MM.1S (cell line): ENCODE results near the gene PTPRN2.

Experiments
- DNase-seq: peaks from one replicate; pipeline ENCODE4 v3.0.0-alpha.2; 2015
- H2AFZ ChIP-seq: fragments of 300-600 bp; sonication (generic); 2 replicates; pipeline ENCODE4 v1.6.0; 2016; ENCODE audit warnings: antibody characterized with exemption, low read length
- H3F3A ChIP-seq: fragments of 300-600 bp; sonication (generic); 2 replicates; pipeline ENCODE4 v1.6.1; 2016; ENCODE audit warnings: mild to moderate bottlenecking, antibody characterized with exemption, low read length, moderate library complexity, mixed read lengths; ENCODE audit not compliant: insufficient read depth
- H3K27ac ChIP-seq: fragments of 300-600 bp; sonication (generic); 2 replicates; pipeline ENCODE4 v1.5.1; 2016; ENCODE audit warnings: mild to moderate bottlenecking, low read length
- H3K27me3 ChIP-seq: fragments of 300-600 bp; sonication (generic); replicated peaks from 2 replicates; pipeline ENCODE4 v1.6.0; 2016; ENCODE audit warnings: low read length; ENCODE audit not compliant: insufficient read depth
- H3K36me3 ChIP-seq: fragments of 300-600 bp; sonication (generic); replicated peaks from 2 replicates; pipeline ENCODE4 v1.6.1; 2016; ENCODE audit warnings: mild to moderate bottlenecking, low read length, mixed read lengths; ENCODE audit not compliant: insufficient read depth
- H3K4me1 ChIP-seq: fragments of 300-600 bp; sonication (generic); 2 replicates; pipeline ENCODE4 v1.6.1; 2016; ENCODE audit warnings: low read length, mixed read lengths
- H3K4me2 ChIP-seq: fragments of 300-600 bp; sonication (generic); 2 replicates; pipeline ENCODE4 v1.6.0; 2016; ENCODE audit warnings: low read depth, low read length
- H3K4me3 ChIP-seq: fragments of 300-600 bp; sonication (generic); 2 replicates; pipeline ENCODE4 v1.5.1; 2016; ENCODE audit warnings: low read length, mixed read lengths
- H3K79me2 ChIP-seq: fragments of 300-600 bp; sonication (generic); 2 replicates; pipeline ENCODE4 v1.6.1; 2016; ENCODE audit warnings: mixed run types, low read length, mixed read lengths
- H3K9ac ChIP-seq: fragments of 300-600 bp; sonication (generic); 2 replicates; pipeline ENCODE4 v1.6.1; 2016; ENCODE audit warnings: low read length, mixed read lengths
- H3K9me2 ChIP-seq: fragments of 300-600 bp; sonication (generic); replicated peaks from 2 replicates; pipeline ENCODE4 v1.6.1; 2016; ENCODE audit warnings: mild to moderate bottlenecking, low read length, mixed read lengths; ENCODE audit not compliant: insufficient read depth
- H3K9me3 ChIP-seq: fragments of 300-600 bp; sonication (generic); replicated peaks from 2 replicates; pipeline ENCODE4 v1.6.1; 2016; ENCODE audit warnings: mild to moderate bottlenecking, low read length, mixed read lengths; ENCODE audit not compliant: insufficient read depth
- H4K20me1 ChIP-seq: fragments of 300-600 bp; sonication (generic); 2 replicates; pipeline ENCODE4 v1.6.1; 2016; ENCODE audit warnings: mild to moderate bottlenecking, low read length, moderate library complexity, mixed read lengths; ENCODE audit not compliant: insufficient read depth
- EZH2 ChIP-seq: fragments of 300-600 bp; sonication (generic); optimal IDR thresholded peaks from 2 replicates; pipeline ENCODE3; 2017; ENCODE audit warnings: low read depth, mild to moderate bottlenecking, antibody characterized with exemption, low read length, mixed read lengths
- EZH2phosphoT487 ChIP-seq: fragments of 300-600 bp; sonication (generic); IDR thresholded peaks from 2 replicates; pipeline ENCODE4 v1.6.1; 2018; ENCODE audit warnings: antibody characterized with exemption, low read length
- TF ChIP-seq, protein P1 (sequence below): fragments of 300-600 bp; sonication (generic); IDR thresholded peaks from 2 replicates; pipeline ENCODE4 v1.5.1; 2016; ENCODE audit warnings: antibody characterized with exemption, low read length, mixed read lengths

The PTPRN2 gene

GRCh38 chr7:158532093-158532627 lies 55.5 kb downstream of the PTPRN2 start:
- H3K36me3 ChIP-seq: no peaks in the 10 kb centered on the region
- H4K20me1 ChIP-seq: no peaks in the 10 kb centered on the region
- no peak overlapping the region for H3K4me3 ChIP-seq
- no peaks in the 10 kb centered on the region for H3F3A ChIP-seq
- TF ChIP-seq, protein P1, sequence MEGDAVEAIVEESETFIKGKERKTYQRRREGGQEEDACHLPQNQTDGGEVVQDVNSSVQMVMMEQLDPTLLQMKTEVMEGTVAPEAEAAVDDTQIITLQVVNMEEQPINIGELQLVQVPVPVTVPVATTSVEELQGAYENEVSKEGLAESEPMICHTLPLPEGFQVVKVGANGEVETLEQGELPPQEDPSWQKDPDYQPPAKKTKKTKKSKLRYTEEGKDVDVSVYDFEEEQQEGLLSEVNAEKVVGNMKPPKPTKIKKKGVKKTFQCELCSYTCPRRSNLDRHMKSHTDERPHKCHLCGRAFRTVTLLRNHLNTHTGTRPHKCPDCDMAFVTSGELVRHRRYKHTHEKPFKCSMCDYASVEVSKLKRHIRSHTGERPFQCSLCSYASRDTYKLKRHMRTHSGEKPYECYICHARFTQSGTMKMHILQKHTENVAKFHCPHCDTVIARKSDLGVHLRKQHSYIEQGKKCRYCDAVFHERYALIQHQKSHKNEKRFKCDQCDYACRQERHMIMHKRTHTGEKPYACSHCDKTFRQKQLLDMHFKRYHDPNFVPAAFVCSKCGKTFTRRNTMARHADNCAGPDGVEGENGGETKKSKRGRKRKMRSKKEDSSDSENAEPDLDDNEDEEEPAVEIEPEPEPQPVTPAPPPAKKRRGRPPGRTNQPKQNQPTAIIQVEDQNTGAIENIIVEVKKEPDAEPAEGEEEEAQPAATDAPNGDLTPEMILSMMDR: no peak
- no peak for TF ChIP-seq EZH2phosphoT487
- TF ChIP-seq EZH2: no peak
- H3K4me2 ChIP-seq: no peak overlapping the region
- H3K27me3 ChIP-seq: peaks cover 70% of the 10 kb centered on the region
- H2AFZ ChIP-seq: no peak overlapping the region
- DNase-seq: no peak
- H3K79me2 ChIP-seq: no peaks in the 10 kb centered on the region
- no peaks in the 10 kb centered on the region for H3K9me2 ChIP-seq
- no peak overlapping the region for H3K27ac ChIP-seq
- H3K4me1 ChIP-seq: no peaks in the 10 kb centered on the region
- no peaks in the 10 kb centered on the region for H3K9me3 ChIP-seq
- no peak overlapping the region for H3K9ac ChIP-seq

GRCh38 chr7:158531661-158532060 lies 56.0 kb downstream of the PTPRN2 start:
- no peak for TF ChIP-seq EZH2phosphoT487
- TF ChIP-seq, protein P1: no peak
- TF ChIP-seq EZH2: no peak
- H3K9me2 ChIP-seq: no peaks in the 10 kb centered on the region
- no peaks in the 10 kb centered on the region for H4K20me1 ChIP-seq
- no peak overlapping the region for H2AFZ ChIP-seq
- H3F3A ChIP-seq: no peaks in the 10 kb centered on the region
- H3K36me3 ChIP-seq: no peaks in the 10 kb centered on the region
- no peak overlapping the region for H3K9ac ChIP-seq
- H3K9me3 ChIP-seq: no peaks in the 10 kb centered on the region
- no peaks in the 10 kb centered on the region for H3K79me2 ChIP-seq
- DNase-seq: no peak
- no peak overlapping the region for H3K4me2 ChIP-seq
- H3K27me3 ChIP-seq: peaks cover 75% of the 10 kb centered on the region
- no peaks in the 10 kb centered on the region for H3K4me1 ChIP-seq
- H3K4me3 ChIP-seq: no peak overlapping the region
- no peak overlapping the region for H3K27ac ChIP-seq

- peaks cover 77% of the 10 kb centered on the region for H3K27me3 ChIP-seq
- H4K20me1 ChIP-seq: no peaks in the 10 kb centered on the region
- no peaks in the 10 kb centered on the region for H3K9me3 ChIP-seq
- no peak for DNase-seq
- H3K9me2 ChIP-seq: no peaks in the 10 kb centered on the region
- no peak overlapping the region for H3K27ac ChIP-seq
- no peaks in the 10 kb centered on the region for H3K79me2 ChIP-seq
- H3K4me1 ChIP-seq: no peaks in the 10 kb centered on the region
- no peak for TF ChIP-seq EZH2phosphoT487
- TF ChIP-seq, protein P1: no peak
- TF ChIP-seq EZH2: no peak
- H2AFZ ChIP-seq: no peak overlapping the region
- H3K9ac ChIP-seq: no peak overlapping the region
- no peaks in the 10 kb centered on the region for H3F3A ChIP-seq
- no peaks in the 10 kb centered on the region for H3K36me3 ChIP-seq
- no peak overlapping the region for H3K4me2 ChIP-seq
- no peak overlapping the region for H3K4me3 ChIP-seq
Observed at GRCh38 chr7:158530800-158531609, 56.6 kb downstream of the PTPRN2 start.
